HepG2 (cell line): ENCODE measurements around the gene KCND3. TPM values are rescaled to one million over a fixed set of nuclear protein-coding genes. Genes with fewer than 3 reads are reported as not detected.
"Not testable (repeated sequence)": the region's sequence is repeated elsewhere in the genome, so short reads cannot be mapped to it uniquely, and the experiment has no call there.

Experiments used
- ATAC-seq: fragments of 200-7000 bp; cut with Tn5 transposase; 3 replicates; pipeline ENCODE4 v1.9.1; 2020; ENCODE audit warnings: mild to moderate bottlenecking, moderate library complexity
- BruUV-seq: library from RNA; stranded (reverse); fragments of 400-500 nt; replicated peaks from 2 replicates; lab custom pipeline; 2021; lab: Mats Ljungman, UMichigan
- CTCF ChIA-PET: fragments of 300-600 bp; formaldehyde crosslinking; extraction: SDS; loops from one replicate; lab custom pipeline; 2021; ENCODE audit warnings: low total read pairs, inconsistent platforms, low intra/inter-chr PET ratio; lab: Yijun Ruan, JAX
- POLR2A ChIA-PET: fragments of 350-600 bp; sonication (Branson Sonifier 250); formaldehyde crosslinking; loops from one replicate; lab custom pipeline; 2020; ENCODE audit warnings: antibody characterized with exemption, inconsistent platforms; lab: Yijun Ruan, JAX
- DNase-seq: peaks from one replicate; pipeline ENCODE4 v3.0.0-alpha.2; 2015; ENCODE audit warnings: low spot score
- FAIRE-seq: peaks from 3 replicates; lab custom pipeline; 2011; peaks lifted over from hg19 to GRCh38; lab: Jason Lieb, UNC
- H2AFZ ChIP-seq: one replicate; pipeline ENCODE4 v1.6.1; 2011; ENCODE audit warnings: low read length, inconsistent platforms
- H3K27ac ChIP-seq: fragments of 300-600 bp; 3 replicates; pipeline ENCODE4 v1.8.0; 2011; ENCODE audit warnings: mixed run types, mild to moderate bottlenecking, mixed read lengths, low read length, inconsistent platforms; ENCODE audit not compliant: insufficient read depth; ENCODE audit errors: extremely low read length
- H3K27me3 ChIP-seq, 2 experiments: fragments of 200-600 bp in 1 of 2; 2 replicates in 1 of 2; 3 replicates in 1 of 2; pipeline versions ENCODE4 v1.6.0 to v1.8.0; 2011; ENCODE audit warnings: low read length in 2 of 2, mild to moderate bottlenecking in 2 of 2, moderate library complexity in 2 of 2, inconsistent platforms in 1 of 2; ENCODE audit not compliant: insufficient read depth in 2 of 2, control insufficient read depth in 1 of 2
- H3K36me3 ChIP-seq, 2 experiments: fragments of 200-600 bp in 1 of 2; replicated peaks in 1 of 2; 2 replicates in 1 of 2; 3 replicates in 1 of 2; pipeline versions ENCODE4 v1.5.1 to v1.8.0; 2011; ENCODE audit warnings: low read length in 2 of 2, inconsistent platforms in 1 of 2; ENCODE audit not compliant: insufficient read depth in 2 of 2, control insufficient read depth in 1 of 2
- H3K4me1 ChIP-seq: 2 replicates; pipeline ENCODE4 v1.5.1; 2012; ENCODE audit warnings: low read length, inconsistent platforms; ENCODE audit not compliant: insufficient read depth
- H3K4me2 ChIP-seq: 2 replicates; pipeline ENCODE4 v1.6.0; 2011; ENCODE audit warnings: low read depth, low read length, inconsistent platforms
- H3K4me3 ChIP-seq, 3 experiments: fragments of 200-600 bp in 1 of 3; sonication (generic), shearing (Covaris generic) in 1 of 3; replicated peaks in 1 of 3; 2 replicates each; pipeline ENCODE4 v1.5.1; 2011 to 2016; ENCODE audit warnings: low read length in 3 of 3, inconsistent platforms in 2 of 3, low read depth in 2 of 3, mild to moderate bottlenecking in 2 of 3, control low read depth in 1 of 3, mixed read lengths in 1 of 3; ENCODE audit not compliant: insufficient read depth in 1 of 3
- H3K79me2 ChIP-seq: one replicate; pipeline ENCODE4 v1.6.1; 2011; ENCODE audit warnings: low read length, inconsistent platforms; ENCODE audit not compliant: insufficient read depth
- H3K9ac ChIP-seq: 2 replicates; pipeline ENCODE4 v1.6.0; 2011; ENCODE audit warnings: mild to moderate bottlenecking, low read depth, low read length, inconsistent platforms; ENCODE audit not compliant: insufficient read depth
- H3K9me3 ChIP-seq: 2 replicates; pipeline ENCODE4 v1.5.1; 2012; ENCODE audit warnings: mild to moderate bottlenecking, low read length
- H4K20me1 ChIP-seq: 2 replicates; pipeline ENCODE4 v1.6.0; 2011; ENCODE audit warnings: inconsistent platforms, mild to moderate bottlenecking, low read length, moderate library complexity; ENCODE audit not compliant: insufficient read depth
- CEBPB ChIP-seq: IDR thresholded peaks from 2 replicates; pipeline ENCODE4 v1.6.1; 2011; ENCODE audit warnings: low read depth, low read length, improper control_type of control experiment, borderline replicate concordance
- HOXA5 ChIP-seq: sonication (generic); formaldehyde crosslinking; IDR thresholded peaks from 2 replicates; pipeline ENCODE4 v1.4.0; 2020; ENCODE audit warnings: missing genetic modification reagents
- PCBP2 ChIP-seq: fragments of 200-400 bp; formaldehyde crosslinking; optimal IDR thresholded peaks from 2 replicates; pipeline ENCODE3; 2018; ENCODE audit warnings: low read length, low read depth; ENCODE audit not compliant: poor library complexity, severe bottlenecking
- SOX6 ChIP-seq, 2 experiments: fragments of 450-650 bp in 1 of 2; sonication (generic) in 1 of 2; formaldehyde crosslinking in 1 of 2; IDR thresholded peaks; 2 replicates each; pipeline versions ENCODE4 v1.4.0 to v1.6.1; 2017 to 2020; ENCODE audit warnings: antibody characterized with exemption in 1 of 2, mild to moderate bottlenecking in 1 of 2, missing genetic modification reagents in 1 of 2
- THYN1 ChIP-seq: sonication (generic); formaldehyde crosslinking; IDR thresholded peaks from 2 replicates; pipeline ENCODE4 v1.8.1; 2023; ENCODE audit warnings: low read depth, mild to moderate bottlenecking, moderate library complexity, missing genetic modification reagents, borderline replicate concordance
- ZNF737 ChIP-seq: sonication (generic); formaldehyde crosslinking; IDR thresholded peaks from 2 replicates; pipeline ENCODE4 v1.5.0; 2020; ENCODE audit warnings: missing genetic modification reagents, mild to moderate bottlenecking, borderline replicate concordance
- ZNF788 ChIP-seq: sonication (generic); formaldehyde crosslinking; IDR thresholded peaks from 2 replicates; pipeline ENCODE4 v1.5.0; 2020; ENCODE audit warnings: mild to moderate bottlenecking, missing genetic modification reagents, borderline replicate concordance
- WGBS: methylation state at CpG from one replicate; pipeline ENCODE4 v1.1.6; 2017; ENCODE audit warnings: low lambda C conversion rate; 5-methylcytosine and 5-hydroxymethylcytosine counted together
- in situ Hi-C: cut with HindIII; loops from 2 replicates; pipeline ENCODE4 v1.10.0; 2017; ENCODE audit warnings: low pct_unique_long_range_greater_than_20kb; ENCODE audit not compliant: extremely low pct_ligation_motif_present
- intact Hi-C: fragments of 100-400 bp; cut with micrococcal nuclease; formaldehyde crosslinking; loops from one replicate; pipeline ENCODE4 v1.10.0; 2022; ENCODE audit not compliant: unreplicated experiment
- polyA plus RNA-seq, 8 experiments: library from polyadenylated mRNA; depleted of rRNA in 3 of 8; stranded (reverse) in 7 of 8; unstranded in 1 of 8; fragments of >200 nt; fragmentation: Illumina TruSeq in 4 of 8; extraction: Trizol in 4 of 8; gene quantifications; 2 replicates each; pipeline versions ENCODE4 v1.2.1 to v1.2.3, GENCODE V29; 2011 to 2016; ENCODE audit warnings: low read depth in 4 of 8, missing spikeins in 1 of 8, mixed read lengths in 1 of 8; ENCODE audit not compliant: insufficient read depth in 1 of 8
- total RNA-seq, 5 experiments: library from RNA; depleted of rRNA; stranded (reverse); fragments of >200 nt; fragmentation: Illumina TruSeq; extraction: Trizol; gene quantifications; 2 replicates each; pipeline ENCODE4 v1.2.3, GENCODE V29; 2016; ENCODE audit warnings: low read depth in 1 of 5
- TF ChIP-seq, protein P1 (sequence below): sonication (generic); formaldehyde crosslinking; IDR thresholded peaks from 2 replicates; pipeline ENCODE4 v1.5.1; 2020; ENCODE audit warnings: missing genetic modification reagents, mild to moderate bottlenecking, borderline replicate concordance
- TF ChIP-seq, protein P2 (sequence below): sonication (generic); formaldehyde crosslinking; IDR thresholded peaks from 2 replicates; pipeline ENCODE4 v1.9.0; 2021; ENCODE audit warnings: missing genetic modification reagents, mild to moderate bottlenecking, borderline replicate concordance
- TF ChIP-seq, protein P3 (sequence below): sonication (generic); formaldehyde crosslinking; IDR thresholded peaks from 2 replicates; pipeline ENCODE4 v1.9.0; 2022; ENCODE audit warnings: missing genetic modification reagents, mild to moderate bottlenecking, borderline replicate concordance

KCND3 gene
- total and polyA plus RNA-seq, 2 of the 13 experiments (the other 11 are each of a cell fraction or from before 2014, with no cell fraction given), result 0.04 TPM; not detected in 1

DNA sequence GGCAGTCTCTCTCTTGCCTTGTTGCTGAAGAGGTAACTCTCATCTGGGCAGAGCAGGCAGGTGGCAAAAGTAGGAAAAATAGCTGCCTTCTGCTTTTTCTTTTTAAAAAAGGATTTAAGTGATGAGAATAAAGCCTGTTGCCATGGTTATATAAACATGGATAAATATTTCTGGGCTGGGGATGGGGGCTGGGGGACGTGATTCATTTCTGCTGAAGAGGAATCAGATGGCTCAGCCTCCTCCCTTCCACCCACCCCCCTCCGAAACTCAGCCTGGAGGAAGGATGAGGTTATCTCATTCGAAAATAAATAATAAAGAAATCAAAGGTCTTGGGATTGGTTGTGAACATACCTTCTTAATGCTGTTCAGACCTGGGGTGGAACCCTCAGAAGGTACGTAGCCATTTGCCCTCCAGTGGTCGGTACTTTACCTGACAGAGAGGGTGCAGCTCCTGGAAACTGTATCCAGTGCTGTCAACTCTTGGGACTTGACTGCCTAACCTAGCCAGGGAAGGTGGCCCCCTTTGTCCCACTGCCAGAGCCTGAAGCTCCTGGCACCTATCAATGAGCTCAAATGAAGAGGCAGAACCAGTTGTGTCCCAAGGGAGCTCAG, 246.4 kb downstream of the KCND3 start:
- ChIA-PET POLR2A (no interaction called here), CTCF (interaction anchor here (1.2 kb wide), 1 partner anchor 28 kb away, joined by 3 read pairs; no protein-coding TSS in a partner anchor)
- in situ Hi-C loops, result no loop called here
- Histone ChIP-seq H3K4me3 (no peak overlapping the region), H3K4me2 (no peak overlapping the region; the same call in 1 of the 2 replicates), H3K9ac (no peak overlapping the region), H3K4me1 (peaks cover 44% of the 10 kb centered on the region), H4K20me1 (no peaks in the 10 kb centered on the region; the same call in 1 of the 2 replicates), H3K9me3 (no peaks in the 10 kb centered on the region), H2AFZ (no peak overlapping the region), H3K36me3 (no peaks in the 10 kb centered on the region), H3K79me2 (peaks cover under 1% of the 10 kb centered on the region), H3K27me3 (peaks cover 0 to 5% of the 10 kb centered on the region in 2 experiments; a peak in 1 of 5 replicates), H3K27ac (no peak overlapping the region)
- 56% methylated on average over 5 of the region's 5 CpGs for WGBS
- FAIRE-seq (no peak), DNase-seq (no peak), ATAC-seq (no peak)
- intact Hi-C loops, result no loop called here
- no TSS peak for BruUV-seq
- TF ChIP-seq PCBP2 (no peak), CEBPB (no peak), THYN1 (CRISPR knock-in tag) (no peak), SOX6 (IDR thresholded peaks at IDR 0.05) (no peak), SOX6 (CRISPR knock-in tag; IDR thresholded peaks at IDR 0.05) (no peak), ZNF737 (CRISPR knock-in tag) (no peak), HOXA5 (no peak), ZNF788 (no peak)
- TF ChIP-seq, protein P1, sequence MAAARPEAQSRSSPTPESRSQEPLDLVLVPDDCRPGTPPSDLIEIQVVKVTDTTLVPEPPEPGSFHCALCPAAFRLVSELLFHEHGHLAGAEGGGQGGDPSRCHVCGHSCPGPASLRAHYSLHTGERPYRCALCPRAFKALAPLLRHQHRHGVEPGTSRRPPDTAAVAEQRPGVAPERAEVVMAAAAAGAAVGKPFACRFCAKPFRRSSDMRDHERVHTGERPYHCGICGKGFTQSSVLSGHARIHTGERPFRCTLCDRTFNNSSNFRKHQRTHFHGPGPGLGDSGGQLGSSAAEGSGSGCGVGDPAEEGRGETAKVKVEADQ (CRISPR knock-in tag), result no peak
- TF ChIP-seq, protein P2, sequence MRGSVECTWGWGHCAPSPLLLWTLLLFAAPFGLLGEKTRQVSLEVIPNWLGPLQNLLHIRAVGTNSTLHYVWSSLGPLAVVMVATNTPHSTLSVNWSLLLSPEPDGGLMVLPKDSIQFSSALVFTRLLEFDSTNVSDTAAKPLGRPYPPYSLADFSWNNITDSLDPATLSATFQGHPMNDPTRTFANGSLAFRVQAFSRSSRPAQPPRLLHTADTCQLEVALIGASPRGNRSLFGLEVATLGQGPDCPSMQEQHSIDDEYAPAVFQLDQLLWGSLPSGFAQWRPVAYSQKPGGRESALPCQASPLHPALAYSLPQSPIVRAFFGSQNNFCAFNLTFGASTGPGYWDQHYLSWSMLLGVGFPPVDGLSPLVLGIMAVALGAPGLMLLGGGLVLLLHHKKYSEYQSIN (CRISPR knock-in tag), result no peak
- TF ChIP-seq, protein P3, sequence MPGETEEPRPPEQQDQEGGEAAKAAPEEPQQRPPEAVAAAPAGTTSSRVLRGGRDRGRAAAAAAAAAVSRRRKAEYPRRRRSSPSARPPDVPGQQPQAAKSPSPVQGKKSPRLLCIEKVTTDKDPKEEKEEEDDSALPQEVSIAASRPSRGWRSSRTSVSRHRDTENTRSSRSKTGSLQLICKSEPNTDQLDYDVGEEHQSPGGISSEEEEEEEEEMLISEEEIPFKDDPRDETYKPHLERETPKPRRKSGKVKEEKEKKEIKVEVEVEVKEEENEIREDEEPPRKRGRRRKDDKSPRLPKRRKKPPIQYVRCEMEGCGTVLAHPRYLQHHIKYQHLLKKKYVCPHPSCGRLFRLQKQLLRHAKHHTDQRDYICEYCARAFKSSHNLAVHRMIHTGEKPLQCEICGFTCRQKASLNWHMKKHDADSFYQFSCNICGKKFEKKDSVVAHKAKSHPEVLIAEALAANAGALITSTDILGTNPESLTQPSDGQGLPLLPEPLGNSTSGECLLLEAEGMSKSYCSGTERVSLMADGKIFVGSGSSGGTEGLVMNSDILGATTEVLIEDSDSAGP (CRISPR knock-in tag), result no peak

DNA sequence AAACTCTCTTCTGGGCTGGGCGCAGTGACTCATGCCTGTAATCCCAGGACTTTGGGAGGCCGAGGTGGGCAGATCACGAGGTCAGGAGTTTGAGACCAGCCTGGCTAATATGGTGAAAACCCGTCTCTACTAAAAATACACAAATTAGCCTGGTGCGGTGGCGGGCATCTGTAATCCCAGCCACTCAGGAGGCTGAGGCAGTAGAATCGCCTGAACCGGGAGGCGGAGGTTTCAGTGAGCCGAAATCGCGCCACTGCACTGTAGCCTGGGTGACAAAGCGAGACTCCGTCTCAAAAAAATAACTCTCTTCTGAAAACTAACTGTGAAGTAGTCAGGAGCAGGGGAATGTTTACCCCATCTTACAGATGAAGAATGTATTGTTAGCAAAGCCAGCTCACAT, 247.2 kb downstream of the KCND3 start:
- H3K4me2 ChIP-seq, H3K79me2 ChIP-seq, H3K36me3 ChIP-seq, in situ Hi-C loops, H3K9ac ChIP-seq, BruUV-seq, H3K9me3 ChIP-seq, H3K27me3 ChIP-seq, H4K20me1 ChIP-seq, ATAC-seq, FAIRE-seq, H3K4me3 ChIP-seq, DNase-seq, intact Hi-C loops, H2AFZ ChIP-seq, POLR2A ChIA-PET, H3K27ac ChIP-seq, CTCF ChIA-PET: not testable (repeated sequence)
- H3K4me1 ChIP-seq, result peaks cover 49% of the 10 kb centered on the region
- 88% methylated on average over 14 of the region's 14 CpGs for WGBS
